A549 (cell line): Measurements from ENCODE around the gene DYNLRB2.

Experiments used
- EP300 ChIP-seq, 2 experiments: fragments of >200 bp; sonication (Bioruptor Twin); formaldehyde crosslinking; IDR thresholded peaks; 2 replicates in 1 of 2; 3 replicates in 1 of 2; pipeline ENCODE4 v1.6.1; 2016 to 2017
- GATA3 ChIP-seq: IDR thresholded peaks from 2 replicates; pipeline ENCODE4 v1.6.1; 2012; ENCODE audit warnings: borderline replicate concordance
- NFE2L2 ChIP-seq: fragments of 150-350 bp; conservative IDR thresholded peaks from 2 replicates; pipeline ENCODE4 v1.6.1; 2014; ENCODE audit warnings: low read length
- PHF8 ChIP-seq: fragments of 200-600 bp; sonication (generic); IDR thresholded peaks from 2 replicates; pipeline ENCODE4 v1.6.1; 2016; ENCODE audit warnings: low read depth, mild to moderate bottlenecking, antibody characterized with exemption, moderate library complexity, borderline replicate concordance
- RFX5 ChIP-seq: fragments of 450-650 bp; IDR thresholded peaks from 2 replicates; pipeline ENCODE4 v1.7.1; 2014; ENCODE audit warnings: antibody characterized with exemption, mild to moderate bottlenecking, moderate library complexity
- TP53 ChIP-seq: fragments of 250-450 bp; sonication (Bioruptor Pico); IDR thresholded peaks from 2 replicates; pipeline ENCODE4 v1.5.0; 2021; ENCODE audit warnings: mild to moderate bottlenecking, moderate library complexity
- ZSCAN20 ChIP-seq: fragments of 250-450 bp; sonication (Bioruptor Pico); IDR thresholded peaks from 2 replicates; pipeline ENCODE4 v1.8.0; 2022; ENCODE audit warnings: mild to moderate bottlenecking, moderate library complexity
- TF ChIP-seq, protein P1 (sequence below): fragments of >200 bp; sonication (Bioruptor Twin); formaldehyde crosslinking; IDR thresholded peaks from 3 replicates; pipeline ENCODE4 v1.5.1; 2016
- TF ChIP-seq, protein P2 (sequence below): IDR thresholded peaks from 2 replicates; pipeline ENCODE4 v1.6.1; 2012; ENCODE audit warnings: low read depth, borderline replicate concordance
- TF ChIP-seq, protein P3 (sequence below): IDR thresholded peaks from 2 replicates; pipeline ENCODE4 v1.6.1; 2012

DNA sequence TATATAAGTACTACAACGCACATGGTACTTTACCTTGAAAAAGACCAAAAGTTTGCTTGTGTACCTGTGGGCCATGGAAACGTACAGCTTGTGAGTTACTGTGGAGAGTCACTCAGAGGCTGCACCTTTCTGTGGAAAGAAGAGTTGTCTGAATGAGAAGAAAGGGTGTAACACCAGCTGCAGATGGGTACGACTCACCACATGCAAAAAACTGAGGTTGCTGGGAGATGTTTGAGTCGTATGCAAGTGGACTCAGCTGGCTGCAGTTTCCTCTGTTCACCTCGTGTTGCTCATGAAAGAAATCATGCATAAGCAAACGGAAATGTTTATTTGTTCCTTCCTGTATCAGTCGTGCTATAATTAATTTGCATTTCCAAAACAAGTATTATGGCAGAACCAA is 22.4 kb upstream of the DYNLRB2 start:
- TF ChIP-seq ZSCAN20, result no peak
- TF ChIP-seq, protein P1, sequence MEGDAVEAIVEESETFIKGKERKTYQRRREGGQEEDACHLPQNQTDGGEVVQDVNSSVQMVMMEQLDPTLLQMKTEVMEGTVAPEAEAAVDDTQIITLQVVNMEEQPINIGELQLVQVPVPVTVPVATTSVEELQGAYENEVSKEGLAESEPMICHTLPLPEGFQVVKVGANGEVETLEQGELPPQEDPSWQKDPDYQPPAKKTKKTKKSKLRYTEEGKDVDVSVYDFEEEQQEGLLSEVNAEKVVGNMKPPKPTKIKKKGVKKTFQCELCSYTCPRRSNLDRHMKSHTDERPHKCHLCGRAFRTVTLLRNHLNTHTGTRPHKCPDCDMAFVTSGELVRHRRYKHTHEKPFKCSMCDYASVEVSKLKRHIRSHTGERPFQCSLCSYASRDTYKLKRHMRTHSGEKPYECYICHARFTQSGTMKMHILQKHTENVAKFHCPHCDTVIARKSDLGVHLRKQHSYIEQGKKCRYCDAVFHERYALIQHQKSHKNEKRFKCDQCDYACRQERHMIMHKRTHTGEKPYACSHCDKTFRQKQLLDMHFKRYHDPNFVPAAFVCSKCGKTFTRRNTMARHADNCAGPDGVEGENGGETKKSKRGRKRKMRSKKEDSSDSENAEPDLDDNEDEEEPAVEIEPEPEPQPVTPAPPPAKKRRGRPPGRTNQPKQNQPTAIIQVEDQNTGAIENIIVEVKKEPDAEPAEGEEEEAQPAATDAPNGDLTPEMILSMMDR, result no peak
- TF ChIP-seq PHF8, result no peak
- TF ChIP-seq RFX5, result no peak
- no peak for TF ChIP-seq GATA3
- TF ChIP-seq, protein P2, sequence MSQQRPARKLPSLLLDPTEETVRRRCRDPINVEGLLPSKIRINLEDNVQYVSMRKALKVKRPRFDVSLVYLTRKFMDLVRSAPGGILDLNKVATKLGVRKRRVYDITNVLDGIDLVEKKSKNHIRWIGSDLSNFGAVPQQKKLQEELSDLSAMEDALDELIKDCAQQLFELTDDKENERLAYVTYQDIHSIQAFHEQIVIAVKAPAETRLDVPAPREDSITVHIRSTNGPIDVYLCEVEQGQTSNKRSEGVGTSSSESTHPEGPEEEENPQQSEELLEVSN, result no peak
- TF ChIP-seq, protein P3, sequence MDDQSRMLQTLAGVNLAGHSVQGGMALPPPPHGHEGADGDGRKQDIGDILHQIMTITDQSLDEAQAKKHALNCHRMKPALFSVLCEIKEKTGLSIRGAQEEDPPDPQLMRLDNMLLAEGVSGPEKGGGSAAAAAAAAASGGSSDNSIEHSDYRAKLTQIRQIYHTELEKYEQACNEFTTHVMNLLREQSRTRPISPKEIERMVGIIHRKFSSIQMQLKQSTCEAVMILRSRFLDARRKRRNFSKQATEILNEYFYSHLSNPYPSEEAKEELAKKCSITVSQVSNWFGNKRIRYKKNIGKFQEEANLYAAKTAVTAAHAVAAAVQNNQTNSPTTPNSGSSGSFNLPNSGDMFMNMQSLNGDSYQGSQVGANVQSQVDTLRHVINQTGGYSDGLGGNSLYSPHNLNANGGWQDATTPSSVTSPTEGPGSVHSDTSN, result no peak
- TF ChIP-seq EP300 (IDR thresholded peaks at IDR 0.05), result no peak
- no peak for TF ChIP-seq NFE2L2
- TF ChIP-seq TP53 (CRISPR knock-in tag), result no peak
